GM21737 (cell line): ENCODE results near the gene ZBTB3.
"Not testable (repeated sequence)": the region's sequence is repeated elsewhere in the genome, so short reads cannot be mapped to it uniquely, and the experiment has no call there.

ENCODE experiments used
- ATAC-seq: cut with Tn5 transposase; IDR thresholded peaks from one replicate; pipeline ENCODE4 v1.9.1; 2021; ENCODE audit warnings: mild to moderate bottlenecking, moderate library complexity; ENCODE audit not compliant: unreplicated experiment

ZBTB3 gene

GRCh38 chr11:62753736-62754603, at the start of gene ZBTB3:
Gene ZBTB3 (minus strand): TSS chr11:62754160. CDS start chr11:62753664, 496 bp downstream.
- peak; percentile 90 for ATAC-seq

- ATAC-seq: no peak
Observed at GRCh38 chr11:62801071-62801470, 47.1 kb upstream of the ZBTB3 start.

GRCh38 chr11:62799486-62799885, 45.5 kb upstream of the ZBTB3 start:
- ATAC-seq: no peak

GRCh38 chr11:62796281-62796680, 42.3 kb upstream of the ZBTB3 start:
- no peak for ATAC-seq

- ATAC-seq: no peak
Observed at GRCh38 chr11:62794201-62794775, 40.3 kb upstream of the ZBTB3 start.

- ATAC-seq: no peak
Observed at GRCh38 chr11:62792202-62792575, 38.2 kb upstream of the ZBTB3 start.

GRCh38 chr11:62791501-62792201, 37.7 kb upstream of the ZBTB3 start, which contains the start of gene TMEM223:
Gene TMEM223 (minus strand): TSS chr11:62792006. CDS start chr11:62791994, 12 bp downstream.
- ATAC-seq: peak; percentile 53

- no peak for ATAC-seq
Observed at GRCh38 chr11:62789576-62789975, 35.6 kb upstream of the ZBTB3 start.

- no peak for ATAC-seq
Observed at GRCh38 chr11:62788991-62789390, 35.0 kb upstream of the ZBTB3 start.

- ATAC-seq: peak; percentile 61
Observed at GRCh38 chr11:62787005-62787759, 33.2 kb upstream of the ZBTB3 start, which contains the start of gene TMEM179B. Gene TMEM179B (plus strand): TSS chr11:62787402. CDS start chr11:62787432, 30 bp downstream.

GRCh38 chr11:62786318-62787004, 32.5 kb upstream of the ZBTB3 start:
- peak; percentile 51 for ATAC-seq

- ATAC-seq: no peak
Observed at GRCh38 chr11:62782753-62783152, 28.8 kb upstream of the ZBTB3 start.

GRCh38 chr11:62778441-62778840, 24.5 kb upstream of the ZBTB3 start:
- no peak for ATAC-seq

- ATAC-seq: no peak
Observed at GRCh38 chr11:62777389-62777788, 23.4 kb upstream of the ZBTB3 start.

- ATAC-seq: no peak
Observed at GRCh38 chr11:62775646-62776045, 21.7 kb upstream of the ZBTB3 start.

- no peak for ATAC-seq
Observed at GRCh38 chr11:62774407-62774806, 20.4 kb upstream of the ZBTB3 start.

GRCh38 chr11:62771144-62772021, 17.4 kb upstream of the ZBTB3 start, which contains the start of gene TAF6L:
Gene TAF6L (plus strand): TSS chr11:62771396. CDS start chr11:62775784, 4,388 bp downstream.
- ATAC-seq: peak; percentile 74

GRCh38 chr11:62770778-62771143, 16.8 kb upstream of the ZBTB3 start:
- no peak for ATAC-seq

- not testable (repeated sequence) for ATAC-seq
Observed at GRCh38 chr11:62760867-62761227, 6.9 kb upstream of the ZBTB3 start.
